ENCODE measurements around the gene LETM1. TPM values are rescaled to one million over a fixed set of nuclear protein-coding genes. Genes with fewer than 3 reads are reported as not detected.

Gene LETM1
- total RNA-seq, 1 experiment from 2014 or later: 63.9 TPM

GRCh38 chr4:1862055-1862911 is 6.3 kb upstream of the LETM1 start:
- intact Hi-C loops (cut with micrococcal nuclease; ENCODE audit: unreplicated experiment): no loop called here
- no peaks in the 10 kb centered on the region for H3K9me3 Mint-ChIP-seq (ENCODE audit: unreplicated experiment)
- no peak overlapping the region for H3K4me3 ChIP-seq (ENCODE audit: low read depth, low read length)
- DNase-seq: no peak
- ChIA-PET POLR2A (no interaction called here), CTCF (interaction anchor here (1.3 kb wide), 1 partner anchor 36 kb away, joined by 3 read pairs; no protein-coding TSS in a partner anchor)
- H3K4me1 ChIP-seq: peaks cover 32% of the 10 kb centered on the region
- no peaks in the 10 kb centered on the region for H3K36me3 Mint-ChIP-seq (ENCODE audit: insufficient read depth, unreplicated experiment)
- no peaks in the 10 kb centered on the region for H3K27me3 Mint-ChIP-seq (ENCODE audit: insufficient read depth, unreplicated experiment)
- no peak overlapping the region for H3K4me3 Mint-ChIP-seq (ENCODE audit: unreplicated experiment)
- peaks cover 16% of the 10 kb centered on the region for H3K4me1 Mint-ChIP-seq (ENCODE audit: low read depth, unreplicated experiment)
- no peak overlapping the region for H3K27ac Mint-ChIP-seq (ENCODE audit: unreplicated experiment)
- H3K9me3 ChIP-seq: no peaks in the 10 kb centered on the region
- no TSS peak for BruUV-seq (replicated peaks)
- H3K36me3 ChIP-seq (ENCODE audit: control insufficient read depth, insufficient read depth, low read length): no peaks in the 10 kb centered on the region
- no peaks in the 10 kb centered on the region for H3K27me3 ChIP-seq (replicated peaks; ENCODE audit: control insufficient read depth, insufficient read depth, low read length)
- TF ChIP-seq CTCF (IDR thresholded peaks at IDR 0.05; ENCODE audit: insufficient read depth in 1 of 2, low read depth in 1 of 2, low read length in 1 of 2, severe bottlenecking in 1 of 2, unreplicated experiment in 1 of 2): no peak

- CTCF ChIA-PET: interaction anchor here (0.6 to 1.4 kb wide), 4 partner anchors 9 to 52 kb away, joined by 4 to 8 read pairs (median 6); no protein-coding TSS in a partner anchor
- H3K9me3 Mint-ChIP-seq (ENCODE audit: unreplicated experiment): no peaks in the 10 kb centered on the region
- peaks cover 27% of the 10 kb centered on the region for H3K4me1 ChIP-seq
- intact Hi-C loops (cut with micrococcal nuclease; ENCODE audit: unreplicated experiment): no loop called here
- BruUV-seq (replicated peaks): no TSS peak
- H3K27ac Mint-ChIP-seq (ENCODE audit: unreplicated experiment): no peak overlapping the region
- no peaks in the 10 kb centered on the region for H3K9me3 ChIP-seq
- H3K27me3 ChIP-seq (replicated peaks; ENCODE audit: control insufficient read depth, insufficient read depth, low read length): no peaks in the 10 kb centered on the region
- DNase-seq: no peak
- H3K4me1 Mint-ChIP-seq (ENCODE audit: low read depth, unreplicated experiment): peaks cover 8% of the 10 kb centered on the region
- H3K27me3 Mint-ChIP-seq (ENCODE audit: insufficient read depth, unreplicated experiment): no peaks in the 10 kb centered on the region
- no peaks in the 10 kb centered on the region for H3K36me3 ChIP-seq (ENCODE audit: control insufficient read depth, insufficient read depth, low read length)
- no peak overlapping the region for H3K4me3 Mint-ChIP-seq (ENCODE audit: unreplicated experiment)
- no peaks in the 10 kb centered on the region for H3K36me3 Mint-ChIP-seq (ENCODE audit: insufficient read depth, unreplicated experiment)
- TF ChIP-seq CTCF (IDR thresholded peaks at IDR 0.05; ENCODE audit: insufficient read depth in 1 of 2, low read depth in 1 of 2, low read length in 1 of 2, severe bottlenecking in 1 of 2, unreplicated experiment in 1 of 2): peak in 1 of 2 experiments; percentile 41
- H3K4me3 ChIP-seq (ENCODE audit: low read depth, low read length): no peak overlapping the region
- POLR2A ChIA-PET: interaction anchor here (0.6 kb wide), 1 partner anchor 17 kb away, joined by 3 read pairs; no protein-coding TSS in a partner anchor
Measured at GRCh38 chr4:1859389-1859753, 3.4 kb upstream of the LETM1 start.

GRCh38 chr4:1857931-1858330 is 2.0 kb upstream of the LETM1 start:
- Histone ChIP-seq H3K4me3 (ENCODE audit: low read depth, low read length) (no peak overlapping the region), H3K9me3 (no peaks in the 10 kb centered on the region), H3K4me1 (peaks cover 14% of the 10 kb centered on the region), H3K36me3 (ENCODE audit: control insufficient read depth, insufficient read depth, low read length) (no peaks in the 10 kb centered on the region), H3K27me3 (replicated peaks; ENCODE audit: control insufficient read depth, insufficient read depth, low read length) (no peaks in the 10 kb centered on the region)
- Mint-ChIP-seq H3K4me3 (ENCODE audit: unreplicated experiment) (no peak overlapping the region), H3K27ac (ENCODE audit: unreplicated experiment) (no peak overlapping the region), H3K4me1 (ENCODE audit: low read depth, unreplicated experiment) (peaks cover 6% of the 10 kb centered on the region), H3K27me3 (ENCODE audit: insufficient read depth, unreplicated experiment) (no peaks in the 10 kb centered on the region), H3K36me3 (ENCODE audit: insufficient read depth, unreplicated experiment) (peaks cover 7% of the 10 kb centered on the region), H3K9me3 (ENCODE audit: unreplicated experiment) (no peaks in the 10 kb centered on the region)
- no TSS peak for BruUV-seq (replicated peaks)
- POLR2A ChIA-PET: no interaction called here
- DNase-seq: no peak
- TF ChIP-seq CTCF (IDR thresholded peaks at IDR 0.05; ENCODE audit: insufficient read depth in 1 of 2, low read depth in 1 of 2, low read length in 1 of 2, severe bottlenecking in 1 of 2, unreplicated experiment in 1 of 2): no peak
- intact Hi-C loops (cut with micrococcal nuclease; ENCODE audit: unreplicated experiment): loop anchor here (2.0 kb wide), 1 partner anchor 63 kb away; no protein-coding TSS in a partner anchor
- CTCF ChIA-PET: no interaction called here
